A549 (cell line): Measurements from ENCODE around the gene C1D. TPM values are rescaled to one million over a fixed set of nuclear protein-coding genes. Genes with fewer than 3 reads are reported as not detected.
A peak's percentile ranks its signal among the peaks of the same experiment; 100 is the strongest.

ENCODE experiments used
- ATAC-seq, 2 experiments: fragments of 200-7000 bp in 1 of 2; fragments of >200 bp in 1 of 2; cut with Nextera tagmentation in 1 of 2; cut with Tn5 transposase in 1 of 2; 3 replicates each; pipeline versions ENCODE4 v1.8.0 to v1.9.1; 2018 to 2020; ENCODE audit warnings: mild to moderate bottlenecking in 1 of 2, moderate library complexity in 1 of 2
- CTCF ChIA-PET: fragments of 300-600 bp; sonication (Branson Sonifier 250); formaldehyde crosslinking; extraction: SDS; loops from one replicate; lab custom pipeline; 2021; ENCODE audit warnings: antibody characterized with exemption, inconsistent platforms; lab: Yijun Ruan, JAX
- POLR2A ChIA-PET: fragments of 350-600 bp; formaldehyde crosslinking; extraction: SDS; loops from one replicate; lab custom pipeline; 2021; ENCODE audit warnings: antibody characterized with exemption, inconsistent platforms; lab: Yijun Ruan, JAX
- DNase-seq, 2 experiments: peaks; one replicate each; pipeline versions ENCODE4 v3.0.0 to v3.0.0-alpha.2; 2011 to 2016; ENCODE audit warnings: low read depth in 1 of 2, low spot score in 1 of 2
- FAIRE-seq: peaks from 2 replicates; lab custom pipeline; 2011; peaks lifted over from hg19 to GRCh38; lab: Jason Lieb, UNC
- H3K27ac ChIP-seq, 2 experiments: fragments of >200 bp; sonication (Bioruptor Twin); formaldehyde crosslinking; 3 replicates each; pipeline ENCODE4 v1.5.1; 2016 to 2017
- H3K4me1 ChIP-seq: fragments of >200 bp; sonication (Bioruptor Twin); formaldehyde crosslinking; 3 replicates; pipeline ENCODE4 v1.6.1; 2016
- H3K4me2 ChIP-seq: fragments of >200 bp; sonication (Bioruptor Twin); formaldehyde crosslinking; 3 replicates; pipeline ENCODE4 v1.6.1; 2016
- H3K4me3 ChIP-seq: fragments of >200 bp; sonication (Bioruptor Twin); formaldehyde crosslinking; 3 replicates; pipeline ENCODE4 v1.5.1; 2016
- H3K9me3 ChIP-seq: fragments of >200 bp; sonication (Bioruptor Twin); formaldehyde crosslinking; 3 replicates; pipeline ENCODE4 v1.6.1; 2016
- ATOH8 ChIP-seq: fragments of 250-450 bp; sonication (Bioruptor Pico); IDR thresholded peaks from 2 replicates; pipeline ENCODE4 v1.5.0; 2020; ENCODE audit warnings: low read depth, mild to moderate bottlenecking, moderate library complexity
- BHLHE40 ChIP-seq: IDR thresholded peaks from 2 replicates; pipeline ENCODE4 v1.6.1; 2012; ENCODE audit warnings: low read depth, low read length, inconsistent platforms
- CBX8 ChIP-seq: fragments of 200-600 bp; sonication (generic); IDR thresholded peaks from 2 replicates; pipeline ENCODE4 v1.6.1; 2016
- E2F6 ChIP-seq: IDR thresholded peaks from 2 replicates; pipeline ENCODE4 v1.6.1; 2012; ENCODE audit warnings: low read depth, borderline replicate concordance
- EHF ChIP-seq: fragments of 250-450 bp; sonication (Bioruptor Pico); IDR thresholded peaks from 2 replicates; pipeline ENCODE4 v1.5.0; 2020; ENCODE audit warnings: mild to moderate bottlenecking
- EP300 ChIP-seq, 2 experiments: fragments of >200 bp; sonication (Bioruptor Twin); formaldehyde crosslinking; IDR thresholded peaks; 2 replicates in 1 of 2; 3 replicates in 1 of 2; pipeline ENCODE4 v1.6.1; 2016 to 2017
- HMGXB4 ChIP-seq: fragments of 250-450 bp; sonication (Bioruptor Pico); IDR thresholded peaks from 2 replicates; pipeline ENCODE4 v1.5.0; 2021; ENCODE audit warnings: mild to moderate bottlenecking, moderate library complexity, borderline replicate concordance
- HOXA7 ChIP-seq: fragments of 250-450 bp; sonication (Bioruptor Pico); IDR thresholded peaks from 2 replicates; pipeline ENCODE4 v1.5.0; 2020; ENCODE audit warnings: mild to moderate bottlenecking, moderate library complexity
- HOXB13 ChIP-seq: fragments of 250-450 bp; sonication (Bioruptor Pico); IDR thresholded peaks from 2 replicates; pipeline ENCODE4 v1.5.0; 2020; ENCODE audit warnings: low read depth, mild to moderate bottlenecking, moderate library complexity
- JUN ChIP-seq, 2 experiments: fragments of >200 bp; sonication (Bioruptor Twin); formaldehyde crosslinking; IDR thresholded peaks; 2 replicates in 1 of 2; 3 replicates in 1 of 2; pipeline ENCODE4 v1.6.1; 2016 to 2017
- KDM1A ChIP-seq: fragments of 200-600 bp; sonication (generic); IDR thresholded peaks from 2 replicates; pipeline ENCODE4 v1.6.1; 2016; ENCODE audit warnings: low read depth, mild to moderate bottlenecking
- MAFK ChIP-seq: fragments of 450-650 bp; IDR thresholded peaks from 2 replicates; pipeline ENCODE4 v1.6.1; 2014; ENCODE audit not compliant: partially characterized antibody
- MAX ChIP-seq: IDR thresholded peaks from 2 replicates; pipeline ENCODE4 v1.6.1; 2012
- RAD21 ChIP-seq, 2 experiments: fragments of >200 bp in 1 of 2; sonication (Bioruptor Twin) in 1 of 2; formaldehyde crosslinking in 1 of 2; IDR thresholded peaks in 1 of 2; conservative IDR thresholded peaks in 1 of 2; 2 replicates in 1 of 2; 3 replicates in 1 of 2; pipeline ENCODE4 v1.6.1; 2012 to 2018; ENCODE audit warnings: inconsistent platforms in 1 of 2
- SMC3 ChIP-seq: fragments of >200 bp; sonication (Bioruptor Twin); formaldehyde crosslinking; IDR thresholded peaks from 3 replicates; pipeline ENCODE4 v1.6.1; 2018; ENCODE audit warnings: inconsistent platforms
- TFCP2L1 ChIP-seq: fragments of 250-450 bp; sonication (Bioruptor Pico); IDR thresholded peaks from 2 replicates; pipeline ENCODE4 v1.5.0; 2021; ENCODE audit warnings: mild to moderate bottlenecking
- ZC3H11A ChIP-seq: fragments of 450-650 bp; IDR thresholded peaks from 2 replicates; pipeline ENCODE4 v1.6.1; 2014; ENCODE audit warnings: antibody characterized with exemption, mild to moderate bottlenecking
- ZNF302 ChIP-seq: fragments of 250-450 bp; sonication (Bioruptor Pico); IDR thresholded peaks from 2 replicates; pipeline ENCODE4 v1.9.0; 2021; ENCODE audit warnings: inconsistent platforms, mild to moderate bottlenecking, moderate library complexity
- WGBS: methylation state at CpG from one replicate; pipeline ENCODE4 v1.1.6; 2017; ENCODE audit errors: missing lambda C conversion rate; 5-methylcytosine and 5-hydroxymethylcytosine counted together
- polyA plus RNA-seq, 4 experiments: library from polyadenylated mRNA; depleted of rRNA in 3 of 4; stranded (reverse); fragments of >200 nt; fragmentation: RNase III in 1 of 4; extraction: RNeasy Plus Mini Kit Qiagen cat#74134 plus additional on column Dnase treatment in 1 of 4; gene quantifications; 2 replicates in 3 of 4; 3 replicates in 1 of 4; pipeline ENCODE4 v1.2.3, GENCODE V29; 2011 to 2017
- TF ChIP-seq, protein P1 (sequence below): fragments of 450-650 bp; IDR thresholded peaks from 2 replicates; pipeline ENCODE4 v1.6.1; 2014; ENCODE audit warnings: antibody characterized with exemption
- TF ChIP-seq, protein P2 (sequence below): fragments of 200-600 bp; sonication (generic); IDR thresholded peaks from 2 replicates; pipeline ENCODE4 v1.6.1; 2016; ENCODE audit warnings: antibody characterized with exemption, mild to moderate bottlenecking, moderate library complexity
- TF ChIP-seq, protein P3 (sequence below): fragments of >200 bp; sonication (Bioruptor Twin); formaldehyde crosslinking; IDR thresholded peaks from 3 replicates; pipeline ENCODE4 v1.6.1; 2016

C1D gene
- polyA plus RNA-seq, 2 of the 4 experiments (the other 2 are of a cell fraction) = 62.5 to 89.1 TPM

DNA sequence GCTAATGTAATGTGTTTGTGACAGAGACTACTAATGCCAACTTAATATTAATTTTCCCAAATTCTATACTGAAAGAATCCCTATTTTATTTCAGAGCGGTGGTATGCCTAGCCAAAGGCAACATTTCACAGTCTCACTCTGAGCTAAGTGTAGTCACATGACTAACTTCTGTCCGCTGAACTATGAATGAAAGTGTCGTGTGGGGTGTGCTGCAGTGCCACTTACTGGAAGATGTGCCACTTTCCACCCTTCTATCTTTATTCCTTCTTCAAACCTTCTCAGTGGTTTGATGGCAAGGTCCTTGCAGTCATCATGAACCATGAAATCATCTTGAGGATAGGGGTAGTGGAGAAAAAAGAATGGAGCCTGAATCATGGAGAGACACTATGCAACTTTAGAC is 47.3 kb upstream of the C1D start:
- Histone ChIP-seq H3K4me2 (no peak overlapping the region), H3K4me3 (no peak overlapping the region), H3K4me1 (0 out of 3 replicates have a peak, but pooled peaks cover 5% of the 10 kb centered on the region), H3K27ac (no peak overlapping the region), H3K9me3 (no peaks in the 10 kb centered on the region)
- ChIA-PET CTCF (interaction anchor here (0.6 to 3.5 kb wide), 4 partner anchors 12 to 140 kb away, joined by 3 to 23 read pairs (median 4); no protein-coding TSS in a partner anchor), POLR2A (no interaction called here)
- DNase-seq = peak in 1 of 2 experiments; percentile 43
- WGBS = 16% methylated on average over 3 of the region's 3 CpGs
- no peak for FAIRE-seq
- TF ChIP-seq RAD21 (conservative IDR thresholded peaks at IDR 0.05 in 1 of 2, IDR thresholded peaks at IDR 0.05 in 1 of 2) (peak in 1 of 2 experiments; percentile 12; a peak in 1 of 5 replicates), HOXB13 (CRISPR knock-in tag) (no peak), ZC3H11A (no peak), MAFK (no peak)
- TF ChIP-seq, protein P1, sequence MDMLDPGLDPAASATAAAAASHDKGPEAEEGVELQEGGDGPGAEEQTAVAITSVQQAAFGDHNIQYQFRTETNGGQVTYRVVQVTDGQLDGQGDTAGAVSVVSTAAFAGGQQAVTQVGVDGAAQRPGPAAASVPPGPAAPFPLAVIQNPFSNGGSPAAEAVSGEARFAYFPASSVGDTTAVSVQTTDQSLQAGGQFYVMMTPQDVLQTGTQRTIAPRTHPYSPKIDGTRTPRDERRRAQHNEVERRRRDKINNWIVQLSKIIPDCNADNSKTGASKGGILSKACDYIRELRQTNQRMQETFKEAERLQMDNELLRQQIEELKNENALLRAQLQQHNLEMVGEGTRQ = 0 out of 2 replicates have a peak, but pooled peaks have one; percentile 9
- peak in 1 of 2 experiments; percentile 69; a peak in 3 of 6 replicates for ATAC-seq

- TF ChIP-seq, protein P2, sequence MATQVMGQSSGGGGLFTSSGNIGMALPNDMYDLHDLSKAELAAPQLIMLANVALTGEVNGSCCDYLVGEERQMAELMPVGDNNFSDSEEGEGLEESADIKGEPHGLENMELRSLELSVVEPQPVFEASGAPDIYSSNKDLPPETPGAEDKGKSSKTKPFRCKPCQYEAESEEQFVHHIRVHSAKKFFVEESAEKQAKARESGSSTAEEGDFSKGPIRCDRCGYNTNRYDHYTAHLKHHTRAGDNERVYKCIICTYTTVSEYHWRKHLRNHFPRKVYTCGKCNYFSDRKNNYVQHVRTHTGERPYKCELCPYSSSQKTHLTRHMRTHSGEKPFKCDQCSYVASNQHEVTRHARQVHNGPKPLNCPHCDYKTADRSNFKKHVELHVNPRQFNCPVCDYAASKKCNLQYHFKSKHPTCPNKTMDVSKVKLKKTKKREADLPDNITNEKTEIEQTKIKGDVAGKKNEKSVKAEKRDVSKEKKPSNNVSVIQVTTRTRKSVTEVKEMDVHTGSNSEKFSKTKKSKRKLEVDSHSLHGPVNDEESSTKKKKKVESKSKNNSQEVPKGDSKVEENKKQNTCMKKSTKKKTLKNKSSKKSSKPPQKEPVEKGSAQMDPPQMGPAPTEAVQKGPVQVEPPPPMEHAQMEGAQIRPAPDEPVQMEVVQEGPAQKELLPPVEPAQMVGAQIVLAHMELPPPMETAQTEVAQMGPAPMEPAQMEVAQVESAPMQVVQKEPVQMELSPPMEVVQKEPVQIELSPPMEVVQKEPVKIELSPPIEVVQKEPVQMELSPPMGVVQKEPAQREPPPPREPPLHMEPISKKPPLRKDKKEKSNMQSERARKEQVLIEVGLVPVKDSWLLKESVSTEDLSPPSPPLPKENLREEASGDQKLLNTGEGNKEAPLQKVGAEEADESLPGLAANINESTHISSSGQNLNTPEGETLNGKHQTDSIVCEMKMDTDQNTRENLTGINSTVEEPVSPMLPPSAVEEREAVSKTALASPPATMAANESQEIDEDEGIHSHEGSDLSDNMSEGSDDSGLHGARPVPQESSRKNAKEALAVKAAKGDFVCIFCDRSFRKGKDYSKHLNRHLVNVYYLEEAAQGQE = no peak
- no peak for TF ChIP-seq CBX8
- no peak for TF ChIP-seq ZNF302 (CRISPR knock-in tag)
- no peak for TF ChIP-seq EP300 (IDR thresholded peaks at IDR 0.05)
- no peak for TF ChIP-seq ATOH8 (CRISPR knock-in tag)
- TF ChIP-seq HMGXB4 (CRISPR knock-in tag) = no peak
- TF ChIP-seq, protein P1 = no peak
- no peak for TF ChIP-seq E2F6
- TF ChIP-seq HOXA7 = no peak
- no peak for TF ChIP-seq JUN (IDR thresholded peaks at IDR 0.05)
- TF ChIP-seq, protein P3, sequence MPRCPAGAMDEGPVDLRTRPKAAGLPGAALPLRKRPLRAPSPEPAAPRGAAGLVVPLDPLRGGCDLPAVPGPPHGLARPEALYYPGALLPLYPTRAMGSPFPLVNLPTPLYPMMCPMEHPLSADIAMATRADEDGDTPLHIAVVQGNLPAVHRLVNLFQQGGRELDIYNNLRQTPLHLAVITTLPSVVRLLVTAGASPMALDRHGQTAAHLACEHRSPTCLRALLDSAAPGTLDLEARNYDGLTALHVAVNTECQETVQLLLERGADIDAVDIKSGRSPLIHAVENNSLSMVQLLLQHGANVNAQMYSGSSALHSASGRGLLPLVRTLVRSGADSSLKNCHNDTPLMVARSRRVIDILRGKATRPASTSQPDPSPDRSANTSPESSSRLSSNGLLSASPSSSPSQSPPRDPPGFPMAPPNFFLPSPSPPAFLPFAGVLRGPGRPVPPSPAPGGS = no peak
- no peak for TF ChIP-seq EHF
- TF ChIP-seq KDM1A = no peak
- no peak for TF ChIP-seq BHLHE40
- no peak for TF ChIP-seq MAX
- TF ChIP-seq RAD21 (conservative IDR thresholded peaks at IDR 0.05 in 1 of 2, IDR thresholded peaks at IDR 0.05 in 1 of 2) = no peak
- TF ChIP-seq SMC3 = no peak
- no peak for TF ChIP-seq TFCP2L1
- no peak for TF ChIP-seq ZC3H11A
- no peak for FAIRE-seq
- no peak overlapping the region for H3K4me2 ChIP-seq
- no peak for DNase-seq
- no peak overlapping the region for H3K27ac ChIP-seq
- H3K4me1 ChIP-seq = 0 out of 3 replicates have a peak, but pooled peaks cover 5% of the 10 kb centered on the region
- POLR2A ChIA-PET = no interaction called here
- H3K9me3 ChIP-seq = no peaks in the 10 kb centered on the region
- H3K4me3 ChIP-seq = no peak overlapping the region
- CTCF ChIA-PET = interaction anchor here (0.7 to 3.5 kb wide), 4 partner anchors 9 to 174 kb away, joined by 3 to 23 read pairs (median 3); no protein-coding TSS in a partner anchor
- ATAC-seq = peak in 1 of 2 experiments; percentile 17; a peak in 1 of 6 replicates
- WGBS = 61% methylated on average over 3 of the region's 3 CpGs
These were observed 45.3 kb upstream of the C1D start for GRCh38 chr2:68108120-68108519.
